HG02884 (cell line): Measurements from ENCODE around the gene STK32B.

Experiments used
- ATAC-seq: cut with Tn5 transposase; IDR thresholded peaks from one replicate; pipeline ENCODE4 v1.9.1; 2021; ENCODE audit warnings: mild to moderate bottlenecking, moderate library complexity; ENCODE audit not compliant: unreplicated experiment

Gene STK32B

DNA sequence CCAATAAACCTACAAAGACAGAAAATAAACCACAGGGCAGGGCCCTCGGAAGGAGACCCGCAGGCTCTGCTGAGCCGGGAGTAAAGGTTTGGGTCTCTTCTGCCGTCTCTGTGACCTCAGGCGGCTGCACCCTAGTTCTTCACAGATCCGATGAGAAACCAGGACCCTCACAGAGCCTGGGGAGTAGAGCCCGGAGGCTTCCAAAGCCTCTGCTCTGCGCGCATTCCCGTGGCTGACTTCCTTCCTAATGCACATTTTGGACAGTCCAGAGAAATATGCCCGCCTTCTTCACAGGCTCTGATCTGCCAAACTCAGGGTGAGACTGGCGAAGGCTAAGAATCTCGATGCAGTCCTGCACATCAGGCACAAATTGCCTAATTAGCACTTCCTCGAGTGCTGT lies 411.6 kb downstream of the STK32B start:
- ATAC-seq: no peak

DNA sequence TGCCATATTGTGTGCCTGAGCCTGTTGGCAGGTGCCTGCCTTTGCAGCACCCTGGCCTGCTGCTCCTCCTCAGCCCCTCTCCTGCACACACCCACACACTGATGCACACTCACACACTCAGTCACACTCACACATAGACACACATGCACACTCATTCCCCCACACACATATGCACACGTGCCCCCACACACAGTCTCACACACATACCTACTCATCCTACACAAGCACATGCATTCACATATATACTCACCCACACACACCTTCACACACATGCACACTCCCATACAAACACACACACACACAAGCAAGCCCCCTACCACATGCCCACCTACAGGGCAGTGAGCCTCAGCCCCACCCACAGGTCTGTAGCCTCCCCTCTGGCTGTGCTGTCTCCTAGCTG lies 412.1 kb downstream of the STK32B start:
- ATAC-seq: no peak

GRCh38 chr4:5463936-5464650 lies 412.8 kb downstream of the STK32B start:
- no peak for ATAC-seq

DNA sequence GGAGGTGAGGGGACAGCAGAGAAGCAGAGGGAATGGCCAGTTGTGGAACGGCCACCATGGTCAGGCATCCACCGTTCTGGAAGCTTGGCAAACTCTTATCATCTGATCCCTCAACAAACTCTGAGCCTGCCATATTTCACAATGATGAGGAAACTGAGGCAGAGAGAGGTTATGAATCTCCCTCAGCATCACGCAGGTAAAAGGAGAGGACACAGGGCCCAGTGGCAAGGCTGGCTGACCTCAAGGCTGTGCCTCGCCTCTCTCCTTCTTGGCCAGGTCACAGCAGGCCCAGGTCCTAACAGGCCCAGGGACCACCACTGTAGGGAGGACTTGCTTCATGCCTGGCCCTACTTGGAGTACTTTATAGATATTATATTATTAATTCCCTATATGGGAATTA lies 414.2 kb downstream of the STK32B start:
- no peak for ATAC-seq

DNA sequence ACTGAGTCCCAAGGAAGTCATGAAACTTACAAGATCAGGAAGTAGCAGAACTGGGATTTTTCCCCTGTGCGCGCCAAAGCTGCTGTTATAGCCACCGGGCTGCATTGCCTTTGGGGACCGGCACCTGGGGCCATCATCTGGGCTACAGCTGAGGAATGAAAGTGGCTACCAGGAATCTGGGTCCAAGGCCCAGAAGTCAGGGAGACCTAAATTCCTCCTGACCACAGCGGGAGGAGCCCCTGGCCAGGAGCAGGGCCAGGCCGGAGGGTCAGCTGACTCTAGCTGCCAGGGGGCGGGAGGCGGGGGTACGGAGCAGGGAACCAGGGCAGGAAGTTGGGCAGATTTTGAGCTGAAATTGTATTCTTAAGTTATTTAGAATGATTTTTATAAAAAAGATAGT lies 414.7 kb downstream of the STK32B start:
- no peak for ATAC-seq

GRCh38 chr4:5467111-5467510 lies 415.8 kb downstream of the STK32B start:
- ATAC-seq: no peak

DNA sequence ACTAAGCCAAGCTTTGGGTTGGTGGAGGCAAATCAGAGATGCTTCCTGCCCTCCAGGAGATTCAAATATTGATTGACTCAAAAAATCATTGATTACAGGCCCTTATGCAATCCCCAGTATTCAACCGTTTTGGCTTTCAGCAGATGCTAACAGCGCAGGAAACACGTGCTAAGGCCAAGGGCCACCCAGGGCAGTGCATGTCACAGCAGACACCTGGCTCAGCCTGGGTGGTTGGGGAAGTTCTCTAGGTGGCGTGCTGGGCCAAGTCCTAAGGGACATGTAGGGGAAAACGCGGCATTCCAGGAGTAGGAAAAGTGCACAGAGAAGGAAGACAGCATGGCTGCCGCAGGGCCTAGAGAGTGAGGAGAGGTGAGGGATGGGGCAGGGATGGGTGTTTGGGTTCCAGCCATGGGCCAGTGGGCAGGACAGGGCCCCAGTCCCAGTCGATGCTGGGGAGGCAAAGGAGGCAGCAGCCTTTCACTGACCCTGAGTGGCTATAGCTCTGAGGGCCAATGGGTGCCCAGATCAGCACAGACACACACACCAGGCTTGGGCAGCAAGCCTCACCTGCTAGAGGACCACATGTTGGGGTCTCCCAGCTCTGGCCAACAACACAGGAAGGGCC lies 418.0 kb downstream of the STK32B start:
- ATAC-seq: no peak

GRCh38 chr4:5469861-5470260 lies 418.6 kb downstream of the STK32B start:
- no peak for ATAC-seq

GRCh38 chr4:5470318-5471198 lies 419.3 kb downstream of the STK32B start:
- ATAC-seq: no peak

GRCh38 chr4:5471206-5471605 lies 419.9 kb downstream of the STK32B start:
- no peak for ATAC-seq

DNA sequence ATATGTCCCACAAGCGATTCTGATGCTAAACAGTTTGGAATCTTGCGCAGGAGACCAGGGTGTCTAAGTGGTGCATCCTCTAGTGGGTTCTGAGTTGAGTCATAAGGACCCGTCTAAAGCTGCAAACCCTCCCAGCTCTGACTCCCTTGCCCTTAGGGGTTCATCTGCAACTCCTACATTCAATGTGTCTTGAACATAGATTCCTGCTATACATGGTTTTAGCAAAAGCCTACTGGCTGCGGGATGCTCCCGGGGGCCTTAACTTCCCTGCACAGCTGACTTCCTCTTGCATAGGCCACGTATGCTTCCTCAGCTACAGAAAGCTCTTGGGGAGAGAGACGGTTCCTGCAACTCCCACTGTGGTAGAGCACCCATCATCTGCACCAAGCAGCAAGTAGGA lies 420.4 kb downstream of the STK32B start:
- ATAC-seq: no peak

DNA sequence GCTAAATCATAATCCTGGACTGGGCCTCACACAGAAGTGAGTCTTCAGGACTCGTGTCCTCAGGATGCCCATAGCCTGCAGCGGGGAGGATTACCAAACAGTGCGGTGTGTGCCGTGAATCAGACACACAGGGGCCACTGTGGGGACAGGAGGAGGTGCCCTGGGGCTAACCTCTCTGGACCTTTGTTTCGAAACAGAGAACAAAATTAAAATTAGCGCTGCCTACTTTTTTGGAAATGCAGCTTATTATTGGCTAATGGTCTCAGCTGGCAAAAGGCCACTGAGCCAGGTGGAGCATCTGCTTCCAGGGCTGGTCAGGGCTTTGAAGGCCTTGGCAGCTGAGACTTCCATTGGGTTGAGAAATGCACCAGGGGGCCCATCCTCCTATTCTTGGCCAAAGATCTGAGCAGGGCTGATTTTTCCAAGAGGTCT lies 420.9 kb downstream of the STK32B start:
- ATAC-seq: no peak

DNA sequence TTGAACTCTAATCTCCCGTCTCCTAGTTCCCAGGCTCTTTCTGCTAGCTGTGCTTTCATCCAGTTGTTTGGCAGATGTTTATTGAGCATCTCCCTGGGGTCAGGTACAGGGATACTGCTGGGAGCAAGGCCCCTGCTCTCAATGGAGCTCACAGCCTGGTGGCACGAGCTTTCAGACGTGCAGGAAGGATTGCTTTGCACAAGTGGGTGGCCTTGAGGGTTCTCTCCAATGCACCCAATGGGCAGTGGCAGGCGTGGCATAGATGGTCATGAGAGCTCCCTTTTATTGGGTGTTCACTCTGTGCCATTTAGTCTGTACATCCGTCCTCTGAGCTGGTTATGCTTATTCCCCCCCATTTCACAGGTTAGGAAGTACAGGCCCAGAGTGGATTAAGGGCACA lies 421.8 kb downstream of the STK32B start:
- no peak for ATAC-seq

DNA sequence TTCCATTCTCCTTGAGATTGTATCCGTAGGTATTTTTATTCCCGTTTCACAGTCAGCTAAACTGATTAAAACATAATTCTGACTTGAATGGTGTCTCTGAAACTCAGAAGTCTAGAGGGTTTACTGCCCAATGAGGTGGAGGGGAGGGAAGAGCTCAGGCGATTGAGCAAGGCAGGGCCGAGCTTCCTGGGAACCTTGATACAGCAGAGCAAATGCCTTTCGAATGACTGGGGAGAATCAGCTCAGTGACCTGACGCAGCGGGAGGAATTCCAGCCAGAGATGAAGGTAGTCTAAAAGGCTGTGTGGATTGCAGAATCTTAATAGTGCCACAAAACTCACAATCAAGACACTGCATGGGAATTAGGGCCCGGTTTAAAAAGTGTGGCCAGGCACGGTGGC lies 423.5 kb downstream of the STK32B start:
- no peak for ATAC-seq

DNA sequence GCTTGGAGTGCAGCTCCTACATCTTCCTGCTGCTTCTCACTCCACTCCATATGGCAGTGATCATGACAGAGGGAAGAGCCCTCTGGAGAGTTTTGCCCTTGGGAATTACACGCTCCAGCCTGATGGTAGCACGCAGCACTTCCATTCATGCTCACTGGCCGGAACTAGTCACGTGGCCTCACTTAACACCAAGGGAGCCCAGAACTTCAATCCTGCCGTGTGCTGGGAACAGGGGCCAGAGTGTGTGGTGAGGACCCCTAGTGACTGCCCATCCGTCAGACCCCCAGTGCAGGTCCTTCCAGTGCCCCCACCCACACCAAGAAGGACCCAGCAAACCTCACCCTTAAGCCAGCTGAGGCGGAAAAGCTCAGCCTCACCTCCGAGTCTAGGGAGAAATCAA lies 426.3 kb downstream of the STK32B start:
- ATAC-seq: no peak

DNA sequence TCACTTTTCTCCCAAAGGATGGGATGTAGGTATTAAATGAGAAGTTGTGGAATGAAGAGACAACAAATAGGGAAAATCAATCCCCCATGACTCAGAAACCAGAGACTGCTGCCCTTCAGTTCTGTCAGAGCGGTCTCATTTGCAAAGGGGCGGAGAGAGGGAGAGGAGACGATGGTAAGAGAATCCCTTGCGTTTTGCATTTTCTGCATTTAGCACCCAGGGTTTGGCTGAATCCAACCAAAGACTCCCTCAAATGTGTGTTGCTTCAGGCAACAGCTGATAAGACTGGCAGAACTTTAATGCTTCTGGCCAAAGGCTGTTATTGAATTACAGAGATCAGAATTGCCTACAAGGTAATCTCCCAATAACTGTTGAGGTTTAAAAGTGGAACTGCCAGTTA lies 426.9 kb downstream of the STK32B start:
- no peak for ATAC-seq

DNA sequence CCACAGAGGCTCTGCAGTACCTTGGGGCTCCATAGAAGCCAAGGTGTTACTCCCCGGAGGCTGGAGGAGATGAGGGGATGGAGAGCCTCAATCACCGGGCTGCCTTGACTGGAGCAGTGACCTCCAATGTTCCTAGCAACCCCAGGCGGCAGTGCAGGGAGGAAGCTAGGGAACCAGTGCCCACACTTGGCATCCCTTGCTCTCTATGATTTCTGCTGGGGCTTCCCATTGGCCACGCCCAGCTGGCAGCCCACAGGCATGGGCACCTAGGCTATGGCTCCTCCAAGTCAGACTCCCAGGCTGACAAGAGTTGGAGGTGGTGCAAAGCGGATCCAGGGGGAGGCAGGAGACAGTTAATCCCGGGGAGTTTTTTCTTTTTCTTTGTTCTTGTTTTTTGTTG lies 427.4 kb downstream of the STK32B start:
- no peak for ATAC-seq

GRCh38 chr4:5479518-5480060 lies 428.3 kb downstream of the STK32B start:
- no peak for ATAC-seq

- ATAC-seq: no peak
These were observed 437.1 kb downstream of the STK32B start for GRCh38 chr4:5488413-5488812.

DNA sequence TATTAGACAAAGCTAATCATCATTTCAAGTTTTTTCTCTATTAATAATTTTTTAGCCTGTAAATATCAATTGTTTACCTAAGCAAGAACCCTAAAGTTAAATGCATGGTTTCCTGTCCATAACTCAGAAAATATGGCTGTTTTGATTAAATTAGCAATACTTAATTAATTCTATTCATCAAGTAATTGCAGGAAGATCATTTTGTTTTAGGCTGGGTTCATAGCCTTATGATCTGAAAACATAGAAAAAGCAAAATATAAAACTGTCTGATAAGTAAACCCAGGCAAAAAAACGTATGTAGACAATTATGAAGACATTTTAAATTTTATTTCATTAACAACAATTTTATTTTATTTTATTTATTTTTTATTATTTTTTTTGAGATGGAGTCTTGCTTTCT lies 438.0 kb downstream of the STK32B start:
- ATAC-seq: no peak

GRCh38 chr4:5497489-5497888 lies 446.2 kb downstream of the STK32B start:
- ATAC-seq: no peak

GRCh38 chr4:5500165-5500564 lies 448.9 kb downstream of the STK32B start:
- no peak for ATAC-seq
